MCF 10A (cell line): ENCODE measurements around the gene ENO1. TPM values are rescaled to one million over a fixed set of nuclear protein-coding genes. Genes with fewer than 3 reads are reported as not detected.

Source experiments
- BruUV-seq: library from RNA; stranded (reverse); fragments of 400-500 nt; replicated peaks from 2 replicates; lab custom pipeline; 2021; lab: Mats Ljungman, UMichigan
- CTCF ChIA-PET: fragments of 300-600 bp; sonication (Branson Sonifier 250); formaldehyde crosslinking; extraction: SDS; loops from one replicate; lab custom pipeline; 2021; ENCODE audit warnings: antibody characterized with exemption, inconsistent platforms; lab: Yijun Ruan, JAX
- POLR2A ChIA-PET: fragments of 300-600, 350-650 bp; sonication (Branson Sonifier 250); formaldehyde crosslinking; extraction: SDS; loops from one replicate; lab custom pipeline; 2020; ENCODE audit warnings: antibody characterized with exemption, inconsistent platforms; lab: Yijun Ruan, JAX
- DNase-seq: peaks from one replicate; pipeline ENCODE4 v3.0.0-alpha.2; 2018; ENCODE audit not compliant: unreplicated experiment
- H3K27ac Mint-ChIP-seq: one replicate; pipeline ENCODE4 v1.8.0; 2022; ENCODE audit warnings: mild to moderate bottlenecking, low read depth, mixed read lengths; ENCODE audit not compliant: unreplicated experiment
- H3K27me3 Mint-ChIP-seq: one replicate; pipeline ENCODE4 v1.8.0; 2022; ENCODE audit warnings: mixed read lengths; ENCODE audit not compliant: insufficient read depth, unreplicated experiment
- H3K36me3 Mint-ChIP-seq: one replicate; pipeline ENCODE4 v1.8.0; 2022; ENCODE audit warnings: mild to moderate bottlenecking, moderate library complexity, mixed read lengths; ENCODE audit not compliant: insufficient read depth, unreplicated experiment
- H3K4me1 Mint-ChIP-seq: one replicate; pipeline ENCODE4 v1.8.0; 2022; ENCODE audit warnings: mixed read lengths; ENCODE audit not compliant: insufficient read depth, unreplicated experiment
- H3K4me3 Mint-ChIP-seq: one replicate; pipeline ENCODE4 v1.8.0; 2022; ENCODE audit warnings: mild to moderate bottlenecking, moderate library complexity, mixed read lengths; ENCODE audit not compliant: unreplicated experiment
- H3K9me3 Mint-ChIP-seq: one replicate; pipeline ENCODE4 v1.8.0; 2022; ENCODE audit warnings: mixed read lengths; ENCODE audit not compliant: unreplicated experiment
- intact Hi-C: fragments of 100-400 bp; cut with micrococcal nuclease; formaldehyde crosslinking; loops from 2 replicates; pipeline ENCODE4 v1.14.1; 2022
- total RNA-seq: library from RNA; stranded (reverse); gene quantifications from 2 replicates; pipeline ENCODE4 v1.2.3, GENCODE V29; 2022
- TF ChIP-seq, protein P1 (sequence below): fragments of 200-600 bp; IDR thresholded peaks from one replicate; pipeline ENCODE4 v1.8.0; 2022; ENCODE audit warnings: antibody characterized with exemption, mild to moderate bottlenecking; ENCODE audit not compliant: unreplicated experiment

Gene ENO1
- total RNA-seq, 1 experiment from 2014 or later = 2,811 TPM

DNA sequence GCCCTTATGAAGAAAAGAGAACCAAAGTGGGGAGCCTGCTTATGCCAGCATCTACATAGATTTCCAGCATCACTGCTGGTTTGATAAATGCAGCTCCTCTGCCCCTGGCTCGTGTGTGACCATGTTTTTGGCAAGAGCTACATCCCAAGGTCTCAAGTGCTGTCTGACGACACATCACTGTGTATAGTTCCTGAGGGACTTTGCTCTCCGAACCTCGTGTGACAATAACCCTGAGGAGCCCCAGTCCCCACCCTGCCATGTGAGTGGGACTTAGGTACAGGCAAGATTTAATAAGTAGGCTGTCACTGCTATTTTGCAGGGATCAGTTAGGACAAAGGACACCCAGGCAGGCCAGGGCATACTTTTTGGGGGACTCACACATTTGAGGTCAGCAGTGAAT is 32.2 kb downstream of the ENO1 start:
- intact Hi-C loops = no loop called here
- H3K36me3 Mint-ChIP-seq = peaks cover 5% of the 10 kb centered on the region
- POLR2A ChIA-PET = no interaction called here
- CTCF ChIA-PET = interaction anchor here (0.5 to 1.7 kb wide), 5 partner anchors 11 to 215 kb away, joined by 3 to 7 read pairs (median 5); no protein-coding TSS in a partner anchor
- no peaks in the 10 kb centered on the region for H3K9me3 Mint-ChIP-seq
- peaks cover 12% of the 10 kb centered on the region for H3K27me3 Mint-ChIP-seq
- BruUV-seq = no TSS peak
- no peak overlapping the region for H3K27ac Mint-ChIP-seq
- H3K4me3 Mint-ChIP-seq = no peak overlapping the region
- H3K4me1 Mint-ChIP-seq = peaks cover 4% of the 10 kb centered on the region
- DNase-seq = no peak
- TF ChIP-seq, protein P1, sequence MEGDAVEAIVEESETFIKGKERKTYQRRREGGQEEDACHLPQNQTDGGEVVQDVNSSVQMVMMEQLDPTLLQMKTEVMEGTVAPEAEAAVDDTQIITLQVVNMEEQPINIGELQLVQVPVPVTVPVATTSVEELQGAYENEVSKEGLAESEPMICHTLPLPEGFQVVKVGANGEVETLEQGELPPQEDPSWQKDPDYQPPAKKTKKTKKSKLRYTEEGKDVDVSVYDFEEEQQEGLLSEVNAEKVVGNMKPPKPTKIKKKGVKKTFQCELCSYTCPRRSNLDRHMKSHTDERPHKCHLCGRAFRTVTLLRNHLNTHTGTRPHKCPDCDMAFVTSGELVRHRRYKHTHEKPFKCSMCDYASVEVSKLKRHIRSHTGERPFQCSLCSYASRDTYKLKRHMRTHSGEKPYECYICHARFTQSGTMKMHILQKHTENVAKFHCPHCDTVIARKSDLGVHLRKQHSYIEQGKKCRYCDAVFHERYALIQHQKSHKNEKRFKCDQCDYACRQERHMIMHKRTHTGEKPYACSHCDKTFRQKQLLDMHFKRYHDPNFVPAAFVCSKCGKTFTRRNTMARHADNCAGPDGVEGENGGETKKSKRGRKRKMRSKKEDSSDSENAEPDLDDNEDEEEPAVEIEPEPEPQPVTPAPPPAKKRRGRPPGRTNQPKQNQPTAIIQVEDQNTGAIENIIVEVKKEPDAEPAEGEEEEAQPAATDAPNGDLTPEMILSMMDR = no peak

DNA sequence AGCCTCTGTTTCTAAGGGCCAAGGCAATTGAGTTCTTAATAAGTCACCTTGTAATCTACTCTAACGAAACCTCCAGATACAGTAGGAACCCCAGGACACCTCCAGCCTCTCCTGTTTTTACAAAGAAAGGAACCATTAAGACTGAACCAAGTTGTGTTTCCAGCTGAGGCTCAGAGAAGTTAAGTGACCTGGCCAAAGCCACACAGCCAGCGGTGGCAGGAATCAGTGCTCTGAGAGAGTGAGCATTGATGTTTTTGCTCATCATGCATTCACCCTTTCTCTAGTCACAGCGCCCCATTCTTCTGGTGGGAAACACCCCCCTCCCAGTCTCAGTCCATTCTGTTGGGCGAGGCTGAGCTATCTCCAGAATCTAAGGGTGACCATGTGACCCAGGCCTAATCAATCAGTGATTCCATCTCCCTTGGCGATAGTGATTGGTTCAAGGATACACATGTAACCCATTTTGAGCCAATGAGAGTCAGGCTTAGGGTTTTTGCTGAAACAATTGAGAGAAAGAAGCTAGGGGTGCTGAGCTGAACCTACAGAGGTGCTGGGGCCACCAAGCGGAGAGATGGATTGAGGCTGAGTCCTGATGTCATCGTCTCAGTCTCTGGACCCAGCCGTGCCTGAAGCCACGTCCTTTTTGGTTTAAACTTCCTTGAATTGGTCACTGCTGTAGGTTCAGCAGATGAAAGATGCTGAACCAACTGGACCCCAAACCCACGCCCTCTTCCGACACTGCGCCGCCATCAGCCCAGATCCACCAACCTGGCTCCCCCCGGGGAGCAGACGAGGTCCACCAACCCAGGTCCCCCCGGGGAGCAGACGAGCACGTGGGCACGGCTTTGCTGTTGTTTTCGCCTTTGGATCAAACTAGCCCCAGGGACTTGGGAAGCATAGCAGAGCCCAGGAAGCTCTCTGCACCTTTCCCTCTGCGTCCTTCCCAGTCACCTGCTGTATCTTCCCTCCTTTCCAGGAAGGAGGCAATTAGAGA is 33.1 kb downstream of the ENO1 start:
- no peak overlapping the region for H3K4me3 Mint-ChIP-seq
- H3K27me3 Mint-ChIP-seq = peaks cover 12% of the 10 kb centered on the region
- peaks cover 5% of the 10 kb centered on the region for H3K36me3 Mint-ChIP-seq
- ChIA-PET CTCF (interaction anchor here (0.7 to 1.7 kb wide), 6 partner anchors 10 to 117 kb away, joined by 3 to 7 read pairs (median 4); no protein-coding TSS in a partner anchor), POLR2A (interaction anchor here (0.7 to 1.9 kb wide), 2 partner anchors 11 to 15 kb away, joined by 3 to 7 read pairs; no protein-coding TSS in a partner anchor)
- H3K27ac Mint-ChIP-seq = no peak overlapping the region
- DNase-seq = no peak
- BruUV-seq = no TSS peak
- H3K4me1 Mint-ChIP-seq = peaks cover 4% of the 10 kb centered on the region
- H3K9me3 Mint-ChIP-seq = peaks cover 3% of the 10 kb centered on the region
- TF ChIP-seq, protein P1 = no peak
- intact Hi-C loops = no loop called here

DNA sequence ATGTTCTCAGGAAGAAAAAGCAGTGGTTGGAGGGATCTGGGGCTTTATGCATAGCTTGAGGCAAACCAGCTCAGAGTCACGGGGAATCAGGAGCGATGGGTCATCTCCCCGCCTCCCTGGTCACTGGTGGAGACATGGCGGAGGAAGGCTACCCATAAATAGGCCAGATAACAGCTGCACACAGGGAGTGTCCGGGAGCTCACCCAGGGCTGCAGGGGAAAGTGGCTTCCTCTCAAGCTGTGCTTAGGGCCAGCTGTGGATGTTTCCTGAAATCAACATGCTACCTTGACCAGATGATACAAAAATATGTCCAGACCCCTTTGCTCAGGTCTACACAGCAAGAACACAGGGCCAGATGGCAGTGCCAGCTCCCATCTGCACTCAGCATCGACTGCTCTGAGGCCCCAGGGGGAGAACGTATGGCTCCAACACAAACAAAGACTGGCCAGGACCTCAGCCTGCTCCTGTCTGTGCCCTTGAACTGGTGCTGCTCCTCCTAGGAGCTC is 33.9 kb downstream of the ENO1 start:
- TF ChIP-seq, protein P1 = no peak
- POLR2A ChIA-PET = interaction anchor here (0.6 to 1.9 kb wide), 2 partner anchors 12 to 96 kb away, joined by 3 to 7 read pairs; no protein-coding TSS in a partner anchor
- no TSS peak for BruUV-seq
- Mint-ChIP-seq H3K27me3 (peaks cover 12% of the 10 kb centered on the region), H3K9me3 (peaks cover 9% of the 10 kb centered on the region), H3K36me3 (peaks cover 5% of the 10 kb centered on the region), H3K4me1 (peaks cover 4% of the 10 kb centered on the region), H3K27ac (no peak overlapping the region), H3K4me3 (no peak overlapping the region)
- no peak for DNase-seq
- CTCF ChIA-PET = interaction anchor here (0.7 to 0.8 kb wide), 3 partner anchors 11 to 29 kb away, joined by 3 to 4 read pairs (median 3); no protein-coding TSS in a partner anchor
- intact Hi-C loops = no loop called here

DNA sequence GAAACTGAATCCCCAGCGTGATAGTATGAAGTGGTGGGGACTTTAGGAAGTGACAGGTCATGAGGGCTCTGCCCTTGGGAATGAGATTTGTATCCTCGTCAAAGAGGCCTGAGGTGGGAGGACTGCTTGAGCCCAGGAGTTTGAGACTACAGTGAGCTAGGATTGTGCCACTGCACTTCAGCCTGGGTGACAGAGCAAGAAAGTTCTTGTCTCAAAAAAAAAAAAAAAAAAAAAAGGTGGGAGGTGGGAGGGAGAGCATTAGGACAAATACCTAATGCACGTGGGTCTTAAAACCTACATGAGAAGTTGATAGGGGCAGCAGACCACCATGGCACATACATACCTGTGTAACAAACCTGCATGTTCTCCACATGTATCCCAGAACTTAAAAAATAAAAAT is 37.1 kb downstream of the ENO1 start:
- peaks cover 12% of the 10 kb centered on the region for H3K27me3 Mint-ChIP-seq
- H3K36me3 Mint-ChIP-seq = peaks cover 5% of the 10 kb centered on the region
- BruUV-seq = no TSS peak
- no peak overlapping the region for H3K4me3 Mint-ChIP-seq
- intact Hi-C loops = no loop called here
- TF ChIP-seq, protein P1 = no peak
- no peak for DNase-seq
- no peak overlapping the region for H3K27ac Mint-ChIP-seq
- no peaks in the 10 kb centered on the region for H3K4me1 Mint-ChIP-seq
- CTCF ChIA-PET = no interaction called here
- peaks cover 9% of the 10 kb centered on the region for H3K9me3 Mint-ChIP-seq
- POLR2A ChIA-PET = no interaction called here
